BLaER1 (cell line): Measurements from ENCODE around the gene SLC12A3.
A peak's percentile ranks its signal among the peaks of the same experiment; 100 is the strongest.

Experiments used
- H3K27ac ChIP-seq: shearing (Covaris generic); formaldehyde crosslinking; 2 replicates; pipeline ENCODE4 v1.8.1; 2022
- H3K27me3 ChIP-seq: shearing (Covaris generic); formaldehyde crosslinking; 2 replicates; pipeline ENCODE4 v1.8.1; 2022
- H3K36me3 ChIP-seq: shearing (Covaris generic); formaldehyde crosslinking; 2 replicates; pipeline ENCODE4 v1.8.1; 2022
- H3K4me1 ChIP-seq: shearing (Covaris generic); formaldehyde crosslinking; 2 replicates; pipeline ENCODE4 v1.8.1; 2022
- H3K4me2 ChIP-seq: shearing (Covaris generic); formaldehyde crosslinking; 2 replicates; pipeline ENCODE4 v1.8.1; 2022
- H3K4me3 ChIP-seq: shearing (Covaris generic); formaldehyde crosslinking; 2 replicates; pipeline ENCODE4 v1.8.1; 2022
- H3K9ac ChIP-seq: shearing (Covaris generic); formaldehyde crosslinking; 2 replicates; pipeline ENCODE4 v1.8.1; 2022
- H3K9me3 ChIP-seq: shearing (Covaris generic); formaldehyde crosslinking; 2 replicates; pipeline ENCODE4 v1.8.1; 2022
- H4K20me1 ChIP-seq: shearing (Covaris generic); formaldehyde crosslinking; 2 replicates; pipeline ENCODE4 v1.8.1; 2022
- Cebpa-rat ChIP-seq: shearing (Covaris generic); IDR thresholded peaks from 2 replicates; pipeline ENCODE4 v1.8.1; 2022

SLC12A3 gene

DNA sequence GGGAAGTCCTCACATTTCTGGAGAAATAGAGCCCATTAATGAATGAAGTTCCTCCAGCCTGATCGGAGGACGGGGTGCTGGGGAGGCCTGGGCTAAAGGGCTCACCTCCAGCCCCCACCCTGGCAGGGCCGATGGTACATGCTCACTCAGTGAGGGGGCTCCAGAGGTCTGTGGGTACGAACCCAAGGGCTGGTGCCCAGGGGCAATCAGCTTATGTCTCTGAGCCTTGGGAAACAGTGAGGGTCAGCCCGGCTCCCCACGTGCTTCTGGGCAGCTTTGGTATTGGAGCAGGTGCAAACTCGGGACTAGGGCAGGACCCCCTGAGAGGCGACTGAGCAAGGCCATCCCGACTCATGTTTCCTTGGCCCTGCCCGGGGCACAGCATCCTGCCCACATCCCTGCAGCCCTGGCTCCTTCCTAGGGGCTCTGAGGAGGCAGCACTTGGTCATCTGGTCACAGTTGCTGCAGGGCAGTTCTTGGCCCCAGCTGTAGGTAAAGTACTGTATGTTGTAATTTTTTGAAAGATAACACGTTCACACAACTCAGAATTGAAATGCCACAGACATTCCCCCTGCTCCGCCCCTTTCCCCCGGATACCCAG is 95.8 kb downstream of the SLC12A3 start:
- Histone ChIP-seq H3K4me3 (no peak overlapping the region), H3K9ac (no peak overlapping the region)

GRCh38 chr16:56961386-56961785 is 96.4 kb downstream of the SLC12A3 start:
- Histone ChIP-seq H3K4me1 (peaks cover 42% of the 10 kb centered on the region), H3K27me3 (no peaks in the 10 kb centered on the region), H3K4me3 (no peak overlapping the region), H3K9ac (no peak overlapping the region), H3K36me3 (no peaks in the 10 kb centered on the region), H3K27ac (no peak overlapping the region), H3K9me3 (no peaks in the 10 kb centered on the region), H4K20me1 (no peaks in the 10 kb centered on the region), H3K4me2 (peak overlapping the region; percentile 39)
- no peak for TF ChIP-seq Cebpa-rat

More for the DNA sequence above, 95.8 kb downstream of the SLC12A3 start:
- no peaks in the 10 kb centered on the region for H3K9me3 ChIP-seq
- H3K27ac ChIP-seq = no peak overlapping the region
- peaks cover 36% of the 10 kb centered on the region for H3K4me1 ChIP-seq
- H4K20me1 ChIP-seq = no peaks in the 10 kb centered on the region
- TF ChIP-seq Cebpa-rat = no peak
- no peaks in the 10 kb centered on the region for H3K27me3 ChIP-seq
- no peak overlapping the region for H3K4me2 ChIP-seq
- H3K36me3 ChIP-seq = no peaks in the 10 kb centered on the region

DNA sequence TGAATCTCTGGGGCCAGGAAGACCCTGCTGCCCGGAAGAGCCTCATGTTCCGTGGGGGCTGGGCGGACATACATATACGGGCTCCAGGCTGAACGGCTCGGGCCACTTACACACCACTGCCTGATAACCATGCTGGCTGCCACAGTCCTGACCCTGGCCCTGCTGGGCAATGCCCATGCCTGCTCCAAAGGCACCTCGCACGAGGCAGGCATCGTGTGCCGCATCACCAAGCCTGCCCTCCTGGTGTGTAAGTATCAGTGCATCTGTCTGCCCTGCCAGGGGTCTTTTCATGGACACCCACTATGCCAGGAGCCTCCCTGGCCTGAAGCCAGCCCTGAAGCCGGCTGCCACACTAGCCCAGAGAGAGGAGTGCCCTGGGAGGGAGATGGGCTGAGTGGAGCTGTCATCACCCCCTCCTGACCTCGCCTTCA is 96.9 kb downstream of the SLC12A3 start, which contains the start of gene CETP:
Gene CETP (plus strand): TSS at position 100 of the 431 bp plus-strand sequence. CDS start 30 bp downstream, at position 130.
- no peaks in the 10 kb centered on the region for H4K20me1 ChIP-seq
- H3K27ac ChIP-seq = no peak within 1 kb of the TSS
- H3K4me3 ChIP-seq = no peak within 1 kb of the TSS
- no peak within 1 kb of the TSS for H3K9ac ChIP-seq
- H3K27me3 ChIP-seq = no peaks in the 10 kb centered on the region
- no peaks in the 10 kb centered on the region for H3K36me3 ChIP-seq
- H3K4me2 ChIP-seq = peak within 1 kb of the TSS; percentile 39
- H3K4me1 ChIP-seq = peaks cover 42% of the 10 kb centered on the region
- TF ChIP-seq Cebpa-rat = no peak
- no peaks in the 10 kb centered on the region for H3K9me3 ChIP-seq

- Histone ChIP-seq H4K20me1 (no peaks in the 10 kb centered on the region), H3K4me2 (peak overlapping the region; percentile 69), H3K27me3 (no peaks in the 10 kb centered on the region), H3K9ac (no peak overlapping the region; the same call in 1 of the 2 replicates), H3K4me3 (no peak overlapping the region), H3K9me3 (no peaks in the 10 kb centered on the region), H3K27ac (peak overlapping the region; percentile 72; the same call in 1 of the 2 replicates), H3K36me3 (no peaks in the 10 kb centered on the region), H3K4me1 (peaks cover 37% of the 10 kb centered on the region)
- TF ChIP-seq Cebpa-rat = no peak
Measured at GRCh38 chr16:56964243-56965148, 99.5 kb downstream of the SLC12A3 start.
